ENCODE data around the gene TTLL13.
"Not testable (repeated sequence)": the region's sequence is repeated elsewhere in the genome, so short reads cannot be mapped to it uniquely, and the experiment has no call there.

TTLL13 gene

GRCh38 chr15:90268415-90268814, 19.1 kb downstream of the TTLL13 start:
- no peak for DNase-seq (ENCODE audit: low spot score)
- ChIA-PET POLR2A (ENCODE audit: low non-redundant PET) (interaction anchor here (0.7 kb wide), 1 partner anchor 565 kb away, joined by 5 read pairs; no protein-coding TSS in a partner anchor), CTCF (interaction anchor here (0.6 to 1.4 kb wide), 2 partner anchors 25 to 153 kb away, joined by 3 to 4 read pairs; no protein-coding TSS in a partner anchor)
- TF ChIP-seq CTCF (conservative IDR thresholded peaks at IDR 0.05; ENCODE audit: low read depth): no peak
- no peak overlapping the region for H3K27ac ChIP-seq

- H3K27ac ChIP-seq: peak overlapping the region; percentile 31
- DNase-seq (ENCODE audit: low spot score): no peak
- ChIA-PET CTCF (interaction anchor here (1.5 kb wide), 1 partner anchor 17 kb away, joined by 8 read pairs; no protein-coding TSS in a partner anchor), POLR2A (ENCODE audit: low non-redundant PET) (no interaction called here)
- no peak for TF ChIP-seq CTCF (conservative IDR thresholded peaks at IDR 0.05; ENCODE audit: low read depth)
These were observed 21.3 kb downstream of the TTLL13 start for GRCh38 chr15:90270502-90271150.

- no peak for DNase-seq (ENCODE audit: low spot score)
- POLR2A ChIA-PET (ENCODE audit: low non-redundant PET): interaction anchor here (0.5 kb wide), 1 partner anchor 49 kb away, joined by 11 read pairs; no protein-coding TSS in a partner anchor
- H3K27ac ChIP-seq: peak overlapping the region; percentile 31
- CTCF ChIA-PET: no interaction called here
- no peak for TF ChIP-seq CTCF (conservative IDR thresholded peaks at IDR 0.05; ENCODE audit: low read depth)
These were observed 22.3 kb downstream of the TTLL13 start for GRCh38 chr15:90271459-90272166.

GRCh38 chr15:90278467-90278866, 29.1 kb downstream of the TTLL13 start:
- POLR2A ChIA-PET (ENCODE audit: low non-redundant PET): not testable (repeated sequence)
- CTCF ChIA-PET: interaction anchor here (0.6 kb wide), 1 partner anchor 46 kb away, joined by 3 read pairs; no protein-coding TSS in a partner anchor

GRCh38 chr15:90280743-90281142, 31.4 kb downstream of the TTLL13 start:
- H3K27ac ChIP-seq; POLR2A ChIA-PET (ENCODE audit: low non-redundant PET); DNase-seq (ENCODE audit: low spot score): not testable (repeated sequence)
- CTCF ChIA-PET: interaction anchor here (0.6 to 0.8 kb wide), 2 partner anchors 13 to 201 kb away, joined by 3 to 5 read pairs; no protein-coding TSS in a partner anchor

More at GRCh38 chr15:90278467-90278866, 29.1 kb downstream of the TTLL13 start:
- DNase-seq (ENCODE audit: low spot score); H3K27ac ChIP-seq: not testable (repeated sequence)

- CTCF ChIA-PET; DNase-seq (ENCODE audit: low spot score); H3K27ac ChIP-seq; POLR2A ChIA-PET (ENCODE audit: low non-redundant PET): not testable (repeated sequence)
These were observed 32.3 kb downstream of the TTLL13 start for GRCh38 chr15:90281637-90282036.

GRCh38 chr15:90286678-90287077, 37.3 kb downstream of the TTLL13 start:
- CTCF ChIA-PET: interaction anchor here (0.6 to 1.3 kb wide), 8 partner anchors 16 to 738 kb away, joined by 3 to 8 read pairs (median 4); partner anchors contain the start of gene CIB1
- POLR2A ChIA-PET (ENCODE audit: low non-redundant PET): no interaction called here
- H3K27ac ChIP-seq: no peak overlapping the region
- peak; percentile 81 for TF ChIP-seq CTCF (conservative IDR thresholded peaks at IDR 0.05; ENCODE audit: low read depth)
- DNase-seq (ENCODE audit: low spot score): peak; percentile 53

GRCh38 chr15:90287101-90287500, 37.7 kb downstream of the TTLL13 start:
- ChIA-PET CTCF (interaction anchor here (0.6 to 1.3 kb wide), 6 partner anchors 17 to 450 kb away, joined by 3 to 8 read pairs (median 4); partner anchors contain the start of gene CIB1), POLR2A (ENCODE audit: low non-redundant PET) (no interaction called here)
- H3K27ac ChIP-seq: no peak overlapping the region; the same call in 1 of the 2 replicates
- no peak for TF ChIP-seq CTCF (conservative IDR thresholded peaks at IDR 0.05; ENCODE audit: low read depth)
- no peak for DNase-seq (ENCODE audit: low spot score)
